ELR (cell line): ENCODE measurements around the gene SERPINA4.
"Not testable (repeated sequence)": the region's sequence is repeated elsewhere in the genome, so short reads cannot be mapped to it uniquely, and the experiment has no call there.

Experiments
- DNase-seq: peaks from one replicate; pipeline ENCODE4 v3.0.0-alpha.2; 2015; ENCODE audit warnings: low read depth

The SERPINA4 gene

DNA sequence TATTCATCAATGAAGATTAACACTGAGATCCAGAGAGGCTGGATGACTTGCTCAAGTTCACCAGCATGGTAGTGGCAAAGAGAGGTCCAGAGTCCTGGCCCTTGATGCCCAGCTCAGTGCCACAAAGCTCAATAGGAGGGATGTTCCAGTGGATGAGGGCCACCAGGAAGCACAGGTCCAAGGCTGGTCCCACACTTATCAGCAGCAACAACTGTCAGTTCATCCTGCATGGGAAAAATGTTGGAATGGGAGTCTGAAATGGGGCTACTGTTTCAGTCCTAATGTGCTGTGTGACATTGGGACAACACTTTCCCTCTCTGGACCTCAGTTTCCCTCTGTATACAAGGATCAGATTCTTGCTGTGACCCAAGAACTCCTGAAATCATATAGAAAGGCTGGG is 31.2 kb downstream of the SERPINA4 start:
- no peak for DNase-seq

DNA sequence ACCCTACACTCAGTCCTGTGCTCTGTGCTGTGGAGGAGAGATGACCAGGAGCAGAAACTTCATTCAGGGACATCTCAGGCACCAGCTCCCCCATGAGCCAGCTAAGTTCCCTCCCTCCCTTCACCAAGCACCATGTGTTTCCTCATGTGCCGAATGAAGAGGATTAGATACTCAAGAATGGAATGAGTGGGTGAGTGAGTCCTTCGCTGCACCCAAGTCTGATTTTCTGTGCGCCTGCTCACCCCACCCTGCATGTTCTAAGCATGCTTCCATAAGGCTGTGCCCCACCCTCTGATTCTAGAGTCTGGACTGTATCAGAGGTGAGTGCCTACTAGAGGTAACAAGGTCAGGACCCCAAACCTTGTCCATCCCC is 32.1 kb downstream of the SERPINA4 start:
- no peak for DNase-seq

- DNase-seq, result no peak
These were observed 32.6 kb downstream of the SERPINA4 start for GRCh38 chr14:94593749-94594431.

DNA sequence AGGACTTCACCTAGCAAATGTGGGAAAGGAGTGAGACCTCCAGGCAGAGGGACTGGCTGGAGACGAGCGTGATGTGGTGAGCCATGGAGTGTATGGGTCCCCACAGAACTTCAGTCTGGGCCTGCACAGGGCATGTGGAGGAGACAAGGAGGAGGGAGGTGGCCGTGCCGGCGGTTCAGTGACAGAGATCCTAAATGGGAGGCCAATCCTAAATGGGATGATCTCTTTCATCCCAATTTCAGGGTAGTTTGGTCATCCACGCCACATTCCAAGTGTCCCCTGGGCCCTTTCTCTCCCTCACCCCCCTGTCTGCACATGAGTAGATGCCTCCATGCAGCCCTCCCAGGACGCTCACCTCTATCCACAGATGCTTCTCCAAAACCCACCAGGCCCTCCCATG is 33.2 kb downstream of the SERPINA4 start:
- no peak for DNase-seq

- DNase-seq, result no peak
These were observed 34.7 kb downstream of the SERPINA4 start for GRCh38 chr14:94595912-94596311.

DNA sequence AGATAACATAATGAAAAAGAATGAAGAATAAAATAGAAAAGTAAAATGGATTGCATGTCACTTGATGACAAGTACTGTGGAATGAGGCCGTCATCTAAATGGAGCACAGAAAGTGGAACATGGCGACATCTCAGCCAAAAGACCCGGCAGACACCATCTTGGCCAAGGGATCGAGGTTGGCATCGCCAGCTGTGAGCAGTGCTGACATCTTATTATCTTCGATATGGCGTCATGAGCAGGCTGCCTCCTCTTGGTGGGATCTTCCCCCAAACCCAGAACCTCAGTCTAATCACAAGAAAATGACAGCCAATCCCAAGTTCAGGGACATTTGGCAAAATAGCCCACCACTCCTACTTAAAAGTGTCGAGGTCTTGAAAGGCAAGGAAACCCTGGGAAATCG is 35.1 kb downstream of the SERPINA4 start:
- DNase-seq, result no peak

- no peak for DNase-seq
These were observed 36.5 kb downstream of the SERPINA4 start for GRCh38 chr14:94597788-94598187.

- DNase-seq, result no peak
These were observed 37.2 kb downstream of the SERPINA4 start for GRCh38 chr14:94598506-94598815.

DNA sequence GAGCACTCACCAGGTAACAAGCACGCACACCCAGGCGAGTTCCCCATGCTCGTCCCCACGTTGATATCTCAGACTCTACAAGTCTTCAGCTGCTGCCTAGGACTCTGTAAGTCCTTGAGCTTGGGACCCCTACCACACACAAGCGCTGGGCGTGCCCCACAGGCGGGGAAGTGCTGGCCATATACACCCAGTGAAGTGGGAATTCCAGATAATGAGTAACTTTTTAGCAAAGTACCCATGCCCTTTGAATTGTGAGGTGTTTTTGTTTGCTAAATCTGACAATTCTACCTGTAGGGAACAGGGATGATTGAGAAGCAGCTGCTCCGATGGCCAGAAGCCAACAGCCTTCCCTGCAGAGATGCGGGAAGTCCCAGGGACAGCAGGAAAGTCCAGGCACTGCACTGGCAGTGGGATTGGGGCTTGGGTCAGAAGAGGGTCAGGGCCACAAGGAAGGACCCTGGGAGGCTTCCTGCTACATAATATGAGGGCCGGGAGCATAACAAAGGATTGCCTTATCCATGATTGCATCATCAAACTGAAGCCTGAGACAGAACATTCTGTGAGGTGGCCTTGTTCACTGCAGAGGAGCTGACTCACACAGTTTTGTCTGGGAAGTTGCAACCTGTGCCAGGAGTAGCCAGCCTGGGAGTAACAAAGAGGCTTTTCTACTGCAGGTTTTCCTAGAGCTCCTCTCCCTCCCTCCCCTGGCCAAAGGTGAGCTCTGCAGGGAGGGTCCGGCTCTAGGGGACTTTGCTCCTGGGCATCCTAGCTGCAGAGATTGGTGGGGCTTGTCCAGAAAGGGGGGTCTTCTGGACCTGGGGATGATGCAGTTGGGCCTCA is 37.8 kb downstream of the SERPINA4 start:
- DNase-seq, result peak; percentile 98

GRCh38 chr14:94599656-94600004 is 38.4 kb downstream of the SERPINA4 start:
- no peak for DNase-seq

DNA sequence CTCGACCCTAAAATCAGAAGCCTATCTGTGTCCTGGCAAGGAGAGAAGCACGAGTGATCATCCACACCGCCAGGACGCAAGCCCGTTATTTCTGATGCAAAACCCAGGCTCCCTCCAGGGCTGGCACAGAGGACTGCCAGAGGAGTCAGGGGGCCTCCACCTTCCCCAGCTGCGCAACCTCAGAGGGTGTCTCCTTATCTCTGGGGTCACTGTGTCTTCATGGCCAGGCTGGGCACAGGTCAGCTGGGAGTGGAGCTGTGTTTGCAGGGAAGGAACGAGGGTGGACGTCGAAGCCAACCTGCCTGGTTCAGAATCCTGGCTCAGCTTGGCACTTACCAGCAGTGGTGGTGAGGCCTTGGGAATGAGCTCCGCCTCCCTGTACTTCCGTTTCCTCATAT is 38.9 kb downstream of the SERPINA4 start:
- DNase-seq, result no peak

- peak; percentile 91 for DNase-seq
These were observed 40.7 kb downstream of the SERPINA4 start for GRCh38 chr14:94601884-94602391.

DNA sequence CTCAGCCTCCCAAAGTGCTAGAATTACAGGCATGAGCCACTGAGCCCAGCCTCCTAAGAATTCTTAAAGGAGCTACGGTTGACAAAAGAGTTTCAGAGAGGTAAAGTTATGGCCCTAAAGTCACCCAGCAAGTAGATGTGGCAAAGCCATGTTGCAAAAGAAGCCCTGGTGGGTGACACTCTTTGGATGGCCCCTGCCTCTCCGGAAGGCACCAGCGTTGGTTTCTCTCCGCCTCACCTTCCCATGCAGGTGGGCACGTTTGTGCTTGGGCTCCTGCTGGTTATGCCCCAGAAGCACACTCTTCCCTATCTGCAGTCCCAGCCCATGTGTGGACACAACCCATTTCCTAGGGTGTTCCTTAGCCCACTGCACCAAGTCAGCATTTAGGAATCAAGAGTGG is 41.5 kb downstream of the SERPINA4 start:
- no peak for DNase-seq

DNA sequence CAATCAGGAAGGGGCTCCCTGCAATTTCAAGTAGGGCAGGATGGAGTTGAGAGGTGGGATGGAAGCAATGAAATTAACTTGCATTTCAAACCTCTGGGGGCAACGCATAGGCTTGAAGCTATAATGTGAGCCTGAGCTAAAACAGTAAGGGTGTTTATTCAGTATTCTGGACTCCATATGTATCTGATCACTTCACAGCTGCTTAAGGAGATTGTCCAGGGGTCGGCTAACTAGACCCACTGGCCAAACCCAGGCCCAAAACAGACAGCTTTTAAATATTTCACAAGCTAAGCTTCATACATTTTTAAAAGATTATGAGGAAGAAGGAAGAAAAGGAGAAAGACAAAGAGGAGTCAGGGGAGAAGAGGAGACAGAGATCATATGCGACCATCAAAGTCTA is 44.1 kb downstream of the SERPINA4 start:
- no peak for DNase-seq

- DNase-seq, result not testable (repeated sequence)
These were observed 47.7 kb downstream of the SERPINA4 start for GRCh38 chr14:94608966-94609365.

- DNase-seq, result no peak
These were observed 49.9 kb downstream of the SERPINA4 start for GRCh38 chr14:94611179-94611578.

DNA sequence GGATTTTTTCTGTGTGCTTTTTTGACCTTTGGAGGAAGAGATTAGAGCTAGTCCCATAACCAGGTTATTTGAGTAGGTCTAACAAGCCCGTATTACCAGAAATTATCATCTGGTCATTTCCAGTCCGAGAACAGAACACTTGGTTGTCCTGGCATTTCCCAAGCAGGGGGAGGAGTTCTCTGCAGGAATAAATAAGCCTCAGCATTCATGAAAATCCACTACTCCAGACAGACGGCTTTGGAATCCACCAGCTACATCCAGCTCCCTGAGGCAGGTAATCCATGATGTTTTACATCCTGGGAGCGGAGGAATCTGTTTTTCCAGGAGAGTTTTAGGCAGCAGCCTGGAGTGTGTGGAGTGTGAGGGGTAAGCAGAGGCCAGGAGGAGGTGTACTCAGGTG is 50.9 kb downstream of the SERPINA4 start, which contains the start of gene SERPINA3:
Gene SERPINA3, plus strand, starts transcription at position 218 of the 400 bp plus-strand sequence. CDS start 2,051 bp downstream, outside the sequence.
- no peak for DNase-seq

DNA sequence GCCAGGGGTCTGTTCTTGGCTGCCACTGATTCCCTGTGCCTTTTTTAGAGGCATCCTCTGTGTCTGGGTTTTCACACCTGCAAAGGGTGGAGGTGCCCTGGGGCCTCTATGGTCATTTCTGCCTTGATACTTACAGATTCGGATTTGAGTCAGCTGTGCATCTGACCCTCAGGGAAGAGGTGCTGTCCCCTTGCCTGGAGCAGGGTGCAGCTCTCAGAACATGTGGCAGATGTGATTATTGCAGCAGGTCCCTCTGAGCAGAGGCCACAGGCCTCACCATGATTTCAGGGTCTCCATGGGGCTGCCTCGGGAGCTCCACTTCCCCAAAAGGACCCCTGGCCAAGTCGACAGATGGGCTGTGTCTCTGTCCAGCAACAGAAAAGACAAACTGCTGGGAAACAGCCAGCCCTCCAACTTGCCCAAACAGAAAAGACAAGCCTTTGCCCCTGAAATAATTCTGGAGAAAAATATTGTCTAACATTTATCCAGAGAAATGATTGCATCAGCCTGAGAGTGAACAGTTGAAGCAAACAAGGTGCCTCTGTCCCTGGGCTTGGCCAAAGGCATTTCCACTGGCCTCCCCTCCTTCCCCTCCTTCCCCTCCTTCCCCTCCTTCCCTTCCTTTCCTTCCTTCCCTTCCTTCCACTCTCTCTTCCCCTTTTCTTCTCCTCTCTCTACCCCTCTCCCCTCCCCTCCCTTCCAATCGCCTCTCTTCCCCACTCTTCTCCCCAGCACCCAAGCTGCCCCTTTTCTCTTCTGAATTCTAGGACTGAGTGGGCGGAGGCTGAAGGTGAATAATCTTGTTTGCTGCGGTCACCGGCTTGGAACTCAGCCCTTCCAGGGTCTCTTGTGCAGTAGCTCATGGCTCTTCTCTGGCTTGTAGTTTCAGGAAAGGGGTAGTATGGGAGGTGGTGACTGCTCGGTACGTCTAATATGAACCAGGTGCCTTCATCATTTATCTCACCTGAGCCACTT is 51.6 kb downstream of the SERPINA4 start:
- DNase-seq, result no peak

DNA sequence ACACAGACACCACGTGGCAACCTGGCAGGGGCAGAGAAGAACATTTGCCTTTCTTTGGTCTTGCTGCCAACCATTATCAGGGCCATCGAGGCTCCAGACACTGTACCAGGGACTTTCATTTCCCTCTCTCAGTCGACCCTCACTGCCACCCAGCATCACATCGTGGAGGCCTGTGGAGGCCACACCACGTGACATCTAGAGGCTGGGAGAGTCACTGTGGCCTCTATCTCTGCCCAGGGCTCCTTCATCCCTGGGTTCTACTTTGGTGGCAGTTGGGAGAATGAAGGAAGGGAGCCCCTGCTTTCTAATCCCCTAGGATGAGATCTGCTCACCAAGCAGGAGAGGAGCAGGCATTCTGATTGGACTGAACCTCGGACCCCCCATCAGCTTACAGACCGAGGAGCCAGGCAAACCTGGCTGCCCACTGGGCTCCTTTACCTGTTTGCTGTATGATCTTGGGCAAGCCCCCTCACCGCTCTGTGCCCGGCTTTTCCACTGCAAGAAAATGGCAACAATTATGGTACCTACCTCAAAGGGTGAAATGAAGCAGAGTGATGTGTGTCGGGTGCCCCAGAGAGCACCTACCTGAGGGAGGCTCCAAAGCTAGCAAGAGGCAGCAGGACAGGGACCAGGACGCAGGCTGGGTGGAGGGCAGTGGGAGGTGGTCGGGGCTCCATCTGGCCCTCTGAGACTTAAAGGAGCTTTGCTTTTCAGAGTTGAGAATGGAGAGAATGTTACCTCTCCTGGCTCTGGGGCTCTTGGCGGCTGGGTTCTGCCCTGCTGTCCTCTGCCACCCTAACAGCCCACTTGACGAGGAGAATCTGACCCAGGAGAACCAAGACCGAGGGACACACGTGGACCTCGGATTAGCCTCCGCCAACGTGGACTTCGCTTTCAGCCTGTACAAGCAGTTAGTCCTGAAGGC is 52.7 kb downstream of the SERPINA4 start:
- no peak for DNase-seq

DNA sequence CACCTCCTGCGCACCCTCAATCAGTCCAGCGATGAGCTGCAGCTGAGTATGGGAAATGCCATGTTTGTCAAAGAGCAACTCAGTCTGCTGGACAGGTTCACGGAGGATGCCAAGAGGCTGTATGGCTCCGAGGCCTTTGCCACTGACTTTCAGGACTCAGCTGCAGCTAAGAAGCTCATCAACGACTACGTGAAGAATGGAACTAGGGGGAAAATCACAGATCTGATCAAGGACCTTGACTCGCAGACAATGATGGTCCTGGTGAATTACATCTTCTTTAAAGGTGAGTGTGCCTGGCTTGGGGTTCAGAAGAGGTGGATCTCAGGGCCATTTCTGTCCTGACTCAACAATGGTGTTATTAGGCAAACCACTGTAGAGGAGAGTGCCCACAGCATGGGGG is 53.6 kb downstream of the SERPINA4 start:
- no peak for DNase-seq

GRCh38 chr14:94615254-94615653 is 54.0 kb downstream of the SERPINA4 start:
- no peak for DNase-seq
